Keratinocyte (primary cell): ENCODE results near the gene ZNF132.

Experiments used
- EZH2 ChIP-seq: IDR thresholded peaks from one replicate; pipeline ENCODE4 v1.6.1; 2012; ENCODE audit warnings: inconsistent platforms, mild to moderate bottlenecking, low read length, moderate library complexity
- TF ChIP-seq, protein P1 (sequence below), 3 experiments: IDR thresholded peaks in 1 of 3; conservative IDR thresholded peaks in 1 of 3; optimal IDR thresholded peaks in 1 of 3; 2 replicates in 2 of 3; 3 replicates in 1 of 3; pipeline versions ENCODE3 to v1.5.1; 2011; ENCODE audit warnings: low read length in 3 of 3, mild to moderate bottlenecking in 3 of 3, moderate library complexity in 2 of 3, control low read depth in 1 of 3, inconsistent platforms in 1 of 3; ENCODE audit not compliant: insufficient read depth in 2 of 3; ENCODE audit errors: extremely low read depth in 1 of 3

DNA sequence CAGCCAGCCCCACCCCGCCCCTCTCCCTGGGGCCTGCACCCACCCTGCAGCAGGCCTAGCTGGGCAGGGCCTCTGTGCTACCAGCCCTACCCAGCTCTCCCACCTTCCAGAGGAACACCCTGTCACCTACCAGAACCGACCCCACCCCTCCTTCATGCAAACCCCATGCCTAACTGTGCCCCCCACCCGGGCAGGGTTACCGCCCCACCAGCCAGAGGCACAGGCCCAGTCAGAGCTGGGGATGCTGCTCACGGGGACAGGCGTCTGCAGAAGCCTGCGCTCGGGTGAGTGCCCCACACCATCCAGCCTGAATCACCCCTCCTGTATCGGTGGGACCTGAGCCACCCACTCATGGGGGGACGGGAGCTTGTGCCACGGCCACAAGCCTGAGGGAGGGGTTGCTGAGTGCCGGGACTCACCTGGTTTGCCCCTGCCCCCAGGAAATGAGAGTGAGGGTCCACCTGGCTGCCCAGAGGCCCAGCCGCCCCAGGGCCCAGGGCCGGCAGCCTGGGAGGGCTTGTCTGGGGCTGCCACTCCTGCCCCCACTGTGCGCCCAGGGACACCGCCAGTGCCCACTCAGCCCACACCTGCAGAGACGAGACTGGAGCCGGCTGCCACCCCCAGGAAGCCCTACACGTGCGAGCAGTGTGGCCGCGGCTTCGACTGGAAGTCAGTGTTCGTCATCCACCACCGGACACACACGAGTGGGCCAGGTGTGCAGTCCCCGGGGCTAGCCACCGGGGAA is 40.0 kb upstream of the ZNF132 start:
- TF ChIP-seq, protein P1, sequence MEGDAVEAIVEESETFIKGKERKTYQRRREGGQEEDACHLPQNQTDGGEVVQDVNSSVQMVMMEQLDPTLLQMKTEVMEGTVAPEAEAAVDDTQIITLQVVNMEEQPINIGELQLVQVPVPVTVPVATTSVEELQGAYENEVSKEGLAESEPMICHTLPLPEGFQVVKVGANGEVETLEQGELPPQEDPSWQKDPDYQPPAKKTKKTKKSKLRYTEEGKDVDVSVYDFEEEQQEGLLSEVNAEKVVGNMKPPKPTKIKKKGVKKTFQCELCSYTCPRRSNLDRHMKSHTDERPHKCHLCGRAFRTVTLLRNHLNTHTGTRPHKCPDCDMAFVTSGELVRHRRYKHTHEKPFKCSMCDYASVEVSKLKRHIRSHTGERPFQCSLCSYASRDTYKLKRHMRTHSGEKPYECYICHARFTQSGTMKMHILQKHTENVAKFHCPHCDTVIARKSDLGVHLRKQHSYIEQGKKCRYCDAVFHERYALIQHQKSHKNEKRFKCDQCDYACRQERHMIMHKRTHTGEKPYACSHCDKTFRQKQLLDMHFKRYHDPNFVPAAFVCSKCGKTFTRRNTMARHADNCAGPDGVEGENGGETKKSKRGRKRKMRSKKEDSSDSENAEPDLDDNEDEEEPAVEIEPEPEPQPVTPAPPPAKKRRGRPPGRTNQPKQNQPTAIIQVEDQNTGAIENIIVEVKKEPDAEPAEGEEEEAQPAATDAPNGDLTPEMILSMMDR (optimal IDR thresholded peaks at IDR 0.05 in 1 of 3, IDR thresholded peaks at IDR 0.05 in 1 of 3, conservative IDR thresholded peaks at IDR 0.05 in 1 of 3; ENCODE audit: extremely low read depth in 1 of 3, insufficient read depth in 2 of 3, low read length in 3 of 3) = no peak
- no peak for TF ChIP-seq EZH2
